GM12878 (cell line): ENCODE measurements around the gene MYOCD. TPM values are rescaled to one million over a fixed set of nuclear protein-coding genes. Genes with fewer than 3 reads are reported as not detected.

Source experiments
- ATAC-seq: fragments of 200-7000 bp; cut with Tn5 transposase; 3 replicates; pipeline ENCODE4 v1.9.1; 2020; ENCODE audit warnings: mild to moderate bottlenecking, moderate library complexity
- BruUV-seq: library from RNA; stranded (reverse); fragments of 400-500 nt; replicated peaks from 2 replicates; lab custom pipeline; 2021; lab: Mats Ljungman, UMichigan
- CTCF ChIA-PET: fragments of 300-600 bp; sonication (Branson Sonifier 250); formaldehyde crosslinking; extraction: SDS; loops from one replicate; lab custom pipeline; 2021; ENCODE audit warnings: inconsistent platforms; lab: Yijun Ruan, JAX
- POLR2A ChIA-PET: fragments of 350-600 bp; formaldehyde crosslinking; extraction: SDS; loops from one replicate; lab custom pipeline; 2021; ENCODE audit warnings: inconsistent platforms; lab: Charles Lee
- RAD21 ChIA-PET: fragments of 300-600 bp; sonication (Branson Sonifier 250); formaldehyde crosslinking; loops from one replicate; lab custom pipeline; 2023; ENCODE audit warnings: antibody characterized with exemption; ENCODE audit not compliant: unreplicated experiment; lab: Charles Lee
- SMC1A ChIA-PET: fragments of 300-600 bp; sonication (Branson Sonifier 250); formaldehyde crosslinking; loops from one replicate; lab custom pipeline; 2023; ENCODE audit not compliant: unreplicated experiment, uncharacterized antibody; lab: Charles Lee
- DNase-seq: peaks from one replicate; pipeline ENCODE4 v3.0.0-alpha.2; 2011; ENCODE audit warnings: low read depth, low spot score
- FAIRE-seq: peaks from 3 replicates; lab custom pipeline; 2011; peaks lifted over from hg19 to GRCh38; lab: Jason Lieb, UNC
- H2AFZ ChIP-seq: 2 replicates; pipeline ENCODE4 v1.6.0; 2011; ENCODE audit warnings: low read depth, low read length, control low read depth; ENCODE audit not compliant: control insufficient read depth
- H3K27ac ChIP-seq: 2 replicates; pipeline ENCODE4 v1.5.1; 2011; ENCODE audit warnings: control low read depth; ENCODE audit not compliant: control insufficient read depth, insufficient read depth
- H3K27me3 ChIP-seq, 2 experiments: replicated peaks in 1 of 2; 2 replicates each; pipeline versions ENCODE4 v1.6.0 to v1.6.1; 2011; ENCODE audit warnings: low read length in 1 of 2; ENCODE audit not compliant: control insufficient read depth in 2 of 2, insufficient read depth in 2 of 2
- H3K36me3 ChIP-seq, 2 experiments: 2 replicates each; pipeline ENCODE4 v1.5.1; 2011; ENCODE audit warnings: low read length in 1 of 2; ENCODE audit not compliant: control insufficient read depth in 2 of 2, insufficient read depth in 2 of 2
- H3K4me1 ChIP-seq: 2 replicates; pipeline ENCODE4 v1.6.1; 2011; ENCODE audit warnings: mild to moderate bottlenecking, low read length, moderate library complexity, mixed read lengths; ENCODE audit not compliant: control insufficient read depth, insufficient read depth
- H3K4me2 ChIP-seq: 2 replicates; pipeline ENCODE4 v1.6.0; 2011; ENCODE audit warnings: control low read depth; ENCODE audit not compliant: control insufficient read depth, insufficient read depth
- H3K4me3 ChIP-seq: fragments of 200-600 bp; sonication (generic); 2 replicates; pipeline ENCODE4 v1.5.1; 2016
- H3K79me2 ChIP-seq: 2 replicates; pipeline ENCODE4 v1.6.0; 2011; ENCODE audit warnings: low read length; ENCODE audit not compliant: control insufficient read depth, insufficient read depth
- H3K9ac ChIP-seq: 2 replicates; pipeline ENCODE4 v1.8.0; 2011; ENCODE audit warnings: low read length, control low read depth, mixed read lengths; ENCODE audit not compliant: control insufficient read depth, insufficient read depth
- H3K9me3 ChIP-seq: replicated peaks from 3 replicates; pipeline ENCODE4 v1.5.1; 2011; ENCODE audit warnings: mild to moderate bottlenecking, low read length; ENCODE audit not compliant: control insufficient read depth, insufficient read depth
- H4K20me1 ChIP-seq: 2 replicates; pipeline ENCODE4 v1.6.0; 2011; ENCODE audit not compliant: control insufficient read depth, insufficient read depth
- EZH2 ChIP-seq: IDR thresholded peaks from 2 replicates; pipeline ENCODE4 v1.6.1; 2012; ENCODE audit warnings: low read depth, mild to moderate bottlenecking, control low read depth, inconsistent platforms, low read length, borderline replicate concordance; ENCODE audit not compliant: control insufficient read depth
- GATAD2B ChIP-seq: fragments of 450-650 bp; conservative IDR thresholded peaks from 2 replicates; pipeline ENCODE4 v1.6.1; 2017; ENCODE audit warnings: low read depth, mild to moderate bottlenecking, moderate library complexity
- PKNOX1 ChIP-seq: fragments of 450-650 bp; IDR thresholded peaks from 2 replicates; pipeline ENCODE4 v1.6.1; 2016; ENCODE audit warnings: mild to moderate bottlenecking
- POLR2AphosphoS2 ChIP-seq: IDR thresholded peaks from 2 replicates; pipeline ENCODE4 v1.6.1; 2011; ENCODE audit warnings: low read depth, mild to moderate bottlenecking, low read length, improper control_type of control experiment, moderate library complexity
- POU2F2 ChIP-seq: IDR thresholded peaks from 3 replicates; pipeline ENCODE4 v1.6.1; 2011; ENCODE audit warnings: low read depth, mild to moderate bottlenecking, low read length, borderline replicate concordance
- SMARCA5 ChIP-seq: fragments of 450-650 bp; IDR thresholded peaks from 2 replicates; pipeline ENCODE4 v1.6.1; 2017; ENCODE audit warnings: mild to moderate bottlenecking
- SMC3 ChIP-seq: IDR thresholded peaks from 2 replicates; pipeline ENCODE4 v1.6.1; 2011; ENCODE audit warnings: low read length, improper control_type of control experiment, borderline replicate concordance
- STAT3 ChIP-seq: IDR thresholded peaks from 2 replicates; pipeline ENCODE4 v1.6.1; 2011; ENCODE audit warnings: low read depth, low read length, improper control_type of control experiment
- WGBS: methylation state at CpG from one replicate; pipeline ENCODE4 v1.1.6; 2016; ENCODE audit warnings: low lambda C conversion rate; ENCODE audit not compliant: insufficient replicate concordance, insufficient coverage; ENCODE audit errors: missing lambda C conversion rate; 5-methylcytosine and 5-hydroxymethylcytosine counted together
- in situ Hi-C: fragments of 300-500 bp; cut with MboI; formaldehyde crosslinking; loops from 9 replicates; pipeline ENCODE4 v1.14.3; 2018; ENCODE audit warnings: mixed read lengths
- intact Hi-C: fragments of 100-400 bp; cut with micrococcal nuclease; formaldehyde crosslinking; loops from one replicate; pipeline ENCODE4 v1.14.2; 2022; ENCODE audit not compliant: unreplicated experiment
- polyA plus RNA-seq, 11 experiments: library from polyadenylated mRNA; depleted of rRNA in 4 of 11; unstranded in 6 of 11; stranded (reverse) in 5 of 11; fragments of >200 nt; fragmentation: Nextera tagmentation in 4 of 11; fragmentation: Illumina TruSeq in 1 of 11; extraction: Ambion mirVana in 4 of 11; extraction: Trizol in 1 of 11; gene quantifications; 1 replicate in 1 of 11; 2 replicates in 10 of 11; pipeline versions ENCODE4 v1.2.1 to v1.2.3, GENCODE V29; 2011 to 2016; ENCODE audit warnings: inconsistent platforms in 2 of 11, missing spikeins in 2 of 11, low read depth in 1 of 11
- total RNA-seq, 4 experiments: library from RNA; depleted of rRNA in 3 of 4; stranded (reverse); fragments of >200 nt in 3 of 4; fragmentation: Illumina TruSeq in 1 of 4; extraction: Trizol in 1 of 4; gene quantifications; 2 replicates each; pipeline versions ENCODE4 v1.2.1 to v1.2.3, GENCODE V29; 2013 to 2021

Gene MYOCD
- total and polyA plus RNA-seq, 10 of the 15 experiments (the other 5 are each of a cell fraction or from before 2014, with no cell fraction given): not detected

DNA sequence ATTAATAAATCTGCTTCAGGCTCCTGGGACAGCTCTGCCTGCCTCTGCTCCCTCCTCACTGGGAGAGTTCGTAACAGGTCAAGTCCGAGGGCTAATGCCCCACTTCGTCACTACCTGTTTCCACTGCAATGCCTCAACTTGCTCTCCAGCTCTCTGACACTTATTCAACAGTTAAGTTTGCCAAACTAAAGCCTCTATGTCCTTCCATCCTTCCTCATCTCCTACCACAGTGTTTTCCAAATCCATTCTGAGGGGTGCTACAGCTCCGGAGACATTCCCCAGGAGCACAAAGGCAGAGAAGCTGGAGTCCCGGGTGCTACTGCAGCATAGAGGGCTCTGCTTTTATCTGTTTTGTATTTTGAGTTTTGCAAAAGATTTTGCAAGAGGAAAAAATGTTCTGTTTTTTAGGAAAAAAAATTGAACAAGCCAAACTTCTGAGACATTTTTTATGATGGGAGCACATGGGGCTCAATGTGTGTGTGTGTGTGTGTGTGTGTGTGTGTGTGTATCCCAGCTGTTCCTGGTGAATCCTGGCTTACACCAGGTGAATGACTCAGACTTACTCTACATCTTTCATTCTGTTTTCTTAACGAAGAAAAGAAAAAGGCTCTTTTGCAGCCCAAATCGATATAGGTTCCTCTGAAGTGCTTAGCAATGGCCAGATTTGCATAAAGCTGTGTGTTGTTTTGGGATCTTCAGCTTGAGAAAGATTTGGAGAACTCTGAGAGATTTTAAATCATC lies 46.1 kb upstream of the MYOCD start:
- Histone ChIP-seq H3K27me3 (no peaks in the 10 kb centered on the region), H3K36me3 (no peaks in the 10 kb centered on the region), H3K27ac (no peak overlapping the region)
- CTCF ChIA-PET: no interaction called here
- ATAC-seq: no peak
- TF ChIP-seq EZH2 (no peak), SMC3 (no peak), POLR2AphosphoS2 (no peak), PKNOX1 (no peak), POU2F2 (no peak), STAT3 (no peak), GATAD2B (no peak), SMARCA5 (no peak)
- TF ChIP-seq, all 136 proteins: peak for 0
- intact Hi-C loops (no loop called here), in situ Hi-C loops (no loop called here)
- Histone ChIP-seq H2AFZ (no peak overlapping the region), H3K4me1 (no peaks in the 10 kb centered on the region), H3K4me2 (no peak overlapping the region), H4K20me1 (no peaks in the 10 kb centered on the region), H3K4me3 (no peak overlapping the region), H3K9ac (no peak overlapping the region), H3K9me3 (no peaks in the 10 kb centered on the region), H3K79me2 (no peaks in the 10 kb centered on the region)
- no peak for FAIRE-seq
- BruUV-seq: no TSS peak
- DNase-seq: no peak
- WGBS: 16% methylated on average over 7 of the region's 7 CpGs
- ChIA-PET SMC1A (interaction anchor here (0.9 kb wide), 1 partner anchor 19 kb away, joined by 3 read pairs; no protein-coding TSS in a partner anchor), RAD21 (no interaction called here), POLR2A (no interaction called here)
